Mammary epithelial cell (primary cell): Measurements from ENCODE around the gene CD48.

Source experiments
- CTCF ChIP-seq, 2 donors: IDR thresholded peaks in 1 of 2; conservative IDR thresholded peaks in 1 of 2; 2 replicates each; pipeline ENCODE4 v1.5.1; 2011 to 2012; ENCODE audit warnings: inconsistent platforms in 2 of 2, low read length in 2 of 2, mild to moderate bottlenecking in 2 of 2, control low read depth in 1 of 2, low read depth in 1 of 2; ENCODE audit not compliant: insufficient read depth in 1 of 2; ENCODE audit errors: extremely low read depth in 1 of 2
- EZH2 ChIP-seq: IDR thresholded peaks from 2 replicates; pipeline ENCODE4 v1.6.1; 2012; ENCODE audit warnings: low read length, inconsistent platforms, borderline replicate concordance

- TF ChIP-seq CTCF (conservative IDR thresholded peaks at IDR 0.05 in 1 of 2, IDR thresholded peaks at IDR 0.05 in 1 of 2; ENCODE audit: extremely low read depth in 1 of 2, insufficient read depth in 1 of 2, low read depth in 1 of 2, low read length in 2 of 2) (no peak), EZH2 (no peak)
These were observed 39.0 kb upstream of the CD48 start for GRCh38 chr1:160750608-160751007.
